Breast epithelium (tissue), 3 donors: ENCODE data around the gene CTNNA3.

Experiments
- POLR2A ChIP-seq: fragments of 450-650 bp; IDR thresholded peaks from one replicate; pipeline ENCODE4 v1.6.1; 2016; ENCODE audit warnings: antibody characterized with exemption, mild to moderate bottlenecking, moderate library complexity
- POLR2AphosphoS5 ChIP-seq, 3 donors: sonication (generic); formaldehyde crosslinking; IDR thresholded peaks; one replicate each; pipeline ENCODE4 v1.6.1; 2017; ENCODE audit warnings: antibody characterized with exemption in 3 of 3
- TF ChIP-seq, protein P1 (sequence below), 3 donors: fragments of 450-650 bp; IDR thresholded peaks; one replicate each; pipeline ENCODE4 v1.5.1; 2016 to 2017; ENCODE audit warnings: antibody characterized with exemption in 3 of 3, mild to moderate bottlenecking in 3 of 3, moderate library complexity in 3 of 3

GRCh38 chr10:66534866-66535265 lies 1161.1 kb downstream of the CTNNA3 start:
- TF ChIP-seq POLR2AphosphoS5 (IDR thresholded peaks at IDR 0.05): no peak
- TF ChIP-seq, protein P1, sequence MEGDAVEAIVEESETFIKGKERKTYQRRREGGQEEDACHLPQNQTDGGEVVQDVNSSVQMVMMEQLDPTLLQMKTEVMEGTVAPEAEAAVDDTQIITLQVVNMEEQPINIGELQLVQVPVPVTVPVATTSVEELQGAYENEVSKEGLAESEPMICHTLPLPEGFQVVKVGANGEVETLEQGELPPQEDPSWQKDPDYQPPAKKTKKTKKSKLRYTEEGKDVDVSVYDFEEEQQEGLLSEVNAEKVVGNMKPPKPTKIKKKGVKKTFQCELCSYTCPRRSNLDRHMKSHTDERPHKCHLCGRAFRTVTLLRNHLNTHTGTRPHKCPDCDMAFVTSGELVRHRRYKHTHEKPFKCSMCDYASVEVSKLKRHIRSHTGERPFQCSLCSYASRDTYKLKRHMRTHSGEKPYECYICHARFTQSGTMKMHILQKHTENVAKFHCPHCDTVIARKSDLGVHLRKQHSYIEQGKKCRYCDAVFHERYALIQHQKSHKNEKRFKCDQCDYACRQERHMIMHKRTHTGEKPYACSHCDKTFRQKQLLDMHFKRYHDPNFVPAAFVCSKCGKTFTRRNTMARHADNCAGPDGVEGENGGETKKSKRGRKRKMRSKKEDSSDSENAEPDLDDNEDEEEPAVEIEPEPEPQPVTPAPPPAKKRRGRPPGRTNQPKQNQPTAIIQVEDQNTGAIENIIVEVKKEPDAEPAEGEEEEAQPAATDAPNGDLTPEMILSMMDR (IDR thresholded peaks at IDR 0.05): no peak
- TF ChIP-seq POLR2A: no peak
